ENCODE results near the gene RABGAP1L. TPM values are rescaled to one million over a fixed set of nuclear protein-coding genes. Genes with fewer than 3 reads are reported as not detected.

The RABGAP1L gene
- total RNA-seq, 2 experiments from 2014 or later, result 76.8 to 80.5 TPM

GRCh38 chr1:174269989-174270651 is 110.8 kb downstream of the RABGAP1L start:
- Mint-ChIP-seq H3K27ac (no peak overlapping the region), H3K27me3 (no peaks in the 10 kb centered on the region), H3K4me3 (no peak overlapping the region), H3K9me3 (no peaks in the 10 kb centered on the region), H3K36me3 (ENCODE audit: low read depth) (no peaks in the 10 kb centered on the region), H3K4me1 (no peaks in the 10 kb centered on the region)
- DNase-seq, result no peak
- CTCF ChIA-PET, result interaction anchor here (0.6 kb wide), 1 partner anchor 97 kb away, joined by 3 read pairs; no protein-coding TSS in a partner anchor
- POLR2A ChIA-PET, result no interaction called here

GRCh38 chr1:174273190-174273589 is 113.9 kb downstream of the RABGAP1L start:
- H3K4me3 Mint-ChIP-seq, result no peak overlapping the region
- ChIA-PET CTCF (interaction anchor here (3.1 kb wide), 1 partner anchor 11 kb away, joined by 19 read pairs; no protein-coding TSS in a partner anchor), POLR2A (no interaction called here)

GRCh38 chr1:174273776-174274175 is 114.5 kb downstream of the RABGAP1L start:
- Mint-ChIP-seq H3K9me3 (no peaks in the 10 kb centered on the region), H3K27me3 (no peaks in the 10 kb centered on the region), H3K4me1 (no peaks in the 10 kb centered on the region), H3K4me3 (no peak overlapping the region), H3K27ac (no peak overlapping the region), H3K36me3 (ENCODE audit: low read depth) (peaks cover 3% of the 10 kb centered on the region)
- CTCF ChIA-PET, result interaction anchor here (3.1 kb wide), 1 partner anchor 11 kb away, joined by 19 read pairs; no protein-coding TSS in a partner anchor
- DNase-seq, result no peak
- POLR2A ChIA-PET, result no interaction called here

More at GRCh38 chr1:174273190-174273589, 113.9 kb downstream of the RABGAP1L start:
- H3K9me3 Mint-ChIP-seq, result no peaks in the 10 kb centered on the region
- no peaks in the 10 kb centered on the region for H3K36me3 Mint-ChIP-seq (ENCODE audit: low read depth)
- DNase-seq, result no peak
- H3K27ac Mint-ChIP-seq, result no peak overlapping the region
- no peaks in the 10 kb centered on the region for H3K27me3 Mint-ChIP-seq
- H3K4me1 Mint-ChIP-seq, result no peaks in the 10 kb centered on the region

- Mint-ChIP-seq H3K9me3 (no peaks in the 10 kb centered on the region), H3K27me3 (no peaks in the 10 kb centered on the region), H3K4me3 (no peak overlapping the region), H3K4me1 (no peaks in the 10 kb centered on the region), H3K36me3 (ENCODE audit: low read depth) (peaks cover 3% of the 10 kb centered on the region), H3K27ac (no peak overlapping the region)
- ChIA-PET CTCF (interaction anchor here (0.8 kb wide), 1 partner anchor 12 kb away, joined by 3 read pairs; no protein-coding TSS in a partner anchor), POLR2A (no interaction called here)
- DNase-seq, result no peak
These were observed 115.1 kb downstream of the RABGAP1L start for GRCh38 chr1:174274452-174274851.

- no peaks in the 10 kb centered on the region for H3K27me3 Mint-ChIP-seq
- ChIA-PET CTCF (interaction anchor here (0.8 to 1.5 kb wide), 2 partner anchors 12 kb away, joined by 3 to 5 read pairs; no protein-coding TSS in a partner anchor), POLR2A (no interaction called here)
- H3K4me1 Mint-ChIP-seq, result no peaks in the 10 kb centered on the region
- H3K9me3 Mint-ChIP-seq, result no peaks in the 10 kb centered on the region
- H3K27ac Mint-ChIP-seq, result no peak overlapping the region
- no peak for DNase-seq
- H3K36me3 Mint-ChIP-seq (ENCODE audit: low read depth), result peaks cover 6% of the 10 kb centered on the region
- no peak overlapping the region for H3K4me3 Mint-ChIP-seq
These were observed 115.6 kb downstream of the RABGAP1L start for GRCh38 chr1:174274884-174275283.

GRCh38 chr1:174276087-174276486 is 116.8 kb downstream of the RABGAP1L start:
- no peak for DNase-seq
- Mint-ChIP-seq H3K4me3 (no peak overlapping the region), H3K27ac (no peak overlapping the region), H3K9me3 (peaks cover 2% of the 10 kb centered on the region), H3K36me3 (ENCODE audit: low read depth) (peaks cover 15% of the 10 kb centered on the region), H3K27me3 (no peaks in the 10 kb centered on the region), H3K4me1 (no peaks in the 10 kb centered on the region)
- ChIA-PET POLR2A (no interaction called here), CTCF (interaction anchor here (1.5 kb wide), 1 partner anchor 14 kb away, joined by 5 read pairs; no protein-coding TSS in a partner anchor)

GRCh38 chr1:174284052-174284451 is 124.7 kb downstream of the RABGAP1L start:
- peaks cover 72% of the 10 kb centered on the region for H3K36me3 Mint-ChIP-seq (ENCODE audit: low read depth)
- no peak for DNase-seq
- H3K4me1 Mint-ChIP-seq, result no peaks in the 10 kb centered on the region
- no peaks in the 10 kb centered on the region for H3K27me3 Mint-ChIP-seq
- no peak overlapping the region for H3K4me3 Mint-ChIP-seq
- CTCF ChIA-PET, result interaction anchor here (1.5 kb wide), 1 partner anchor 22 kb away, joined by 5 read pairs; no protein-coding TSS in a partner anchor
- H3K9me3 Mint-ChIP-seq, result peaks cover 6% of the 10 kb centered on the region
- POLR2A ChIA-PET, result no interaction called here
- H3K27ac Mint-ChIP-seq, result no peak overlapping the region

GRCh38 chr1:174286042-174286441 is 126.7 kb downstream of the RABGAP1L start:
- H3K36me3 Mint-ChIP-seq (ENCODE audit: low read depth), result peaks cover 81% of the 10 kb centered on the region
- ChIA-PET CTCF (no interaction called here), POLR2A (no interaction called here)
- H3K27ac Mint-ChIP-seq, result no peak overlapping the region
- H3K9me3 Mint-ChIP-seq, result peaks cover 4% of the 10 kb centered on the region
- no peak for DNase-seq
- no peaks in the 10 kb centered on the region for H3K27me3 Mint-ChIP-seq
- no peak overlapping the region for H3K4me3 Mint-ChIP-seq
- H3K4me1 Mint-ChIP-seq, result no peaks in the 10 kb centered on the region

- Mint-ChIP-seq H3K4me3 (no peak overlapping the region), H3K4me1 (no peaks in the 10 kb centered on the region), H3K36me3 (ENCODE audit: low read depth) (peaks cover 82% of the 10 kb centered on the region), H3K9me3 (peaks cover 9% of the 10 kb centered on the region), H3K27ac (no peak overlapping the region), H3K27me3 (no peaks in the 10 kb centered on the region)
- DNase-seq, result no peak
- POLR2A ChIA-PET, result no interaction called here
- CTCF ChIA-PET, result interaction anchor here (0.7 kb wide), 1 partner anchor 39 kb away, joined by 3 read pairs; no protein-coding TSS in a partner anchor
These were observed 130.5 kb downstream of the RABGAP1L start for GRCh38 chr1:174289644-174290310.

- H3K4me3 Mint-ChIP-seq, result no peak overlapping the region
- ChIA-PET CTCF (no interaction called here), POLR2A (no interaction called here)
- H3K27me3 Mint-ChIP-seq, result no peaks in the 10 kb centered on the region
- no peak for DNase-seq
- peaks cover 8% of the 10 kb centered on the region for H3K9me3 Mint-ChIP-seq
- H3K4me1 Mint-ChIP-seq, result no peaks in the 10 kb centered on the region
- H3K27ac Mint-ChIP-seq, result no peak overlapping the region
- H3K36me3 Mint-ChIP-seq (ENCODE audit: low read depth), result peaks cover 76% of the 10 kb centered on the region
These were observed 131.7 kb downstream of the RABGAP1L start for GRCh38 chr1:174291059-174291458.

- ChIA-PET POLR2A (no interaction called here), CTCF (no interaction called here)
- H3K4me3 Mint-ChIP-seq, result no peak overlapping the region
These were observed 137.0 kb downstream of the RABGAP1L start for GRCh38 chr1:174296309-174296708.

GRCh38 chr1:174297351-174297750 is 138.0 kb downstream of the RABGAP1L start:
- Mint-ChIP-seq H3K9me3 (peaks cover 12% of the 10 kb centered on the region), H3K27ac (no peak overlapping the region), H3K4me1 (no peaks in the 10 kb centered on the region), H3K36me3 (ENCODE audit: low read depth) (peaks cover 44% of the 10 kb centered on the region), H3K4me3 (no peak overlapping the region), H3K27me3 (no peaks in the 10 kb centered on the region)
- ChIA-PET CTCF (interaction anchor here (0.9 kb wide), 1 partner anchor 30 kb away, joined by 3 read pairs; no protein-coding TSS in a partner anchor), POLR2A (no interaction called here)
- no peak for DNase-seq

More at GRCh38 chr1:174296309-174296708, 137.0 kb downstream of the RABGAP1L start:
- Mint-ChIP-seq H3K9me3 (peaks cover 10% of the 10 kb centered on the region), H3K27ac (no peak overlapping the region), H3K27me3 (no peaks in the 10 kb centered on the region), H3K36me3 (ENCODE audit: low read depth) (peaks cover 43% of the 10 kb centered on the region), H3K4me1 (no peaks in the 10 kb centered on the region)
- DNase-seq, result no peak

GRCh38 chr1:174301295-174302077 is 142.2 kb downstream of the RABGAP1L start:
- POLR2A ChIA-PET, result no interaction called here
- peaks cover 10% of the 10 kb centered on the region for H3K9me3 Mint-ChIP-seq
- no peak for DNase-seq
- peaks cover 39% of the 10 kb centered on the region for H3K36me3 Mint-ChIP-seq (ENCODE audit: low read depth)
- H3K4me1 Mint-ChIP-seq, result no peaks in the 10 kb centered on the region
- no peak overlapping the region for H3K4me3 Mint-ChIP-seq
- H3K27ac Mint-ChIP-seq, result no peak overlapping the region
- no peaks in the 10 kb centered on the region for H3K27me3 Mint-ChIP-seq
- CTCF ChIA-PET, result no interaction called here
